OCI-LY3 (cell line): ENCODE measurements around the gene DDX27.

Experiments used
- CTCF ChIP-seq: fragments of 200-600, 300-600 bp; sonication (generic); IDR thresholded peaks from 2 replicates; pipeline ENCODE4 v1.5.1; 2014; ENCODE audit warnings: antibody characterized with exemption, low read length, low read depth
- EZH2phosphoT487 ChIP-seq: fragments of 200-600 bp; shearing (Covaris generic); IDR thresholded peaks from 2 replicates; pipeline ENCODE4 v1.6.1; 2018; ENCODE audit warnings: antibody characterized with exemption, mixed run types, low read depth

GRCh38 chr20:49215232-49215631, 4.0 kb upstream of the DDX27 start:
- TF ChIP-seq CTCF (no peak), EZH2phosphoT487 (no peak)
